GM18858 (cell line): ENCODE data around the gene OTOA.
"Not testable (repeated sequence)": the region's sequence is repeated elsewhere in the genome, so short reads cannot be mapped to it uniquely, and the experiment has no call there.

Experiments used
- ATAC-seq: cut with Tn5 transposase; IDR thresholded peaks from one replicate; pipeline ENCODE4 v1.9.1; 2021; ENCODE audit not compliant: unreplicated experiment

The OTOA gene

DNA sequence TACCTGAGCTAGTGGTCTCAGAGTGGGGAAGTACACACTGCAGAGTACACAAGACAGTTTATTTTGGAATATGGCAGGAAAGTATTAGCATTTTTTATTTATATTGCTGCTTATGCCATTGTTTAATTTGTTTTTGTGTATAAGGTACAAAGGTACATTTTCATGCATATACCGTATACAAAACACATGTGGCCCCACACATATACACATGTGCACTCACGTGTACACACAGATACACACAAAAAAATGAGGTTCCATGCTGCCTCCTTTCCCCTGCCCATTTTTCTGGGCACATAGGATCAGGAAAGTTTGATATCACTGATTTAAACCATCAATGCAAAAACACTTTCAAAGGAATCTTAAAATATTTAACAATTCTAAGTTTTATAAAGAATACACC is 24.3 kb upstream of the OTOA start:
- ATAC-seq, result no peak

DNA sequence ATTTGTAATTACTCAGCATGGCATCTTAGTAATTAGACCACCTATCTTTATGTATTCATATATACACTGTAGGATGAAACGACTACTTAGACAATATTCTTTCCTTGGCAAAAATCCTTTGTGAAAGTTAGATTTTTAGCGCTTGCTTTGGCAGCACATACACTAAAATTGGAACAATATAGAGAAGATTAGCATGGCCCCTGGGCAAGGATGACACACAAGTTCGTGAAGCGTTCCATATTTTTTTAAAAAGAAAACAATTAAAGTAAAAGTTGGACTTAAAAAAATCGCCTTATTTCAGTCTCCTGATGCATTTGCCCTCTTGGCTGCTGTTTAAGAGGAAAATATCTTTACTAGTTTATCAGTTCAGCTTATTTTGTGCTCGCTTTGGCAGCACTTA is 21.9 kb upstream of the OTOA start:
- no peak for ATAC-seq

DNA sequence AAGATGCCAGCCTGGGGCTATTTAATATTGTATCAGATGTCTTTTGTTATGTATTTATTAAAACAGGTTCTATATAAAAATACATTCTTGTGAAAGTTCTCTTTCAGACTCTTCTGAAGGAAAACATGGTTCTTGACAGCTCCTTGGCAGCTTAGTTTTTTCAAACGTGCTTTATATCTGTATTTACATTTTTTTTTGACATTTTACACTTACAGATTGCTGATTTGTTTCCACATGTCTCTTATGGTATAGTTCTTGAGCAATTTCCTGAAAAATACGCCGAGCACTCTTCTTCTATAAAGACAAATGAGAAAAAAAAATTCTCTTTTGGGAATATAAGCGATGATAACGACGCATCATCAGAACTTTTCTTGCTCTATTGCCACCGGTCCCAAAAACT is 20.9 kb upstream of the OTOA start:
- ATAC-seq, result no peak

DNA sequence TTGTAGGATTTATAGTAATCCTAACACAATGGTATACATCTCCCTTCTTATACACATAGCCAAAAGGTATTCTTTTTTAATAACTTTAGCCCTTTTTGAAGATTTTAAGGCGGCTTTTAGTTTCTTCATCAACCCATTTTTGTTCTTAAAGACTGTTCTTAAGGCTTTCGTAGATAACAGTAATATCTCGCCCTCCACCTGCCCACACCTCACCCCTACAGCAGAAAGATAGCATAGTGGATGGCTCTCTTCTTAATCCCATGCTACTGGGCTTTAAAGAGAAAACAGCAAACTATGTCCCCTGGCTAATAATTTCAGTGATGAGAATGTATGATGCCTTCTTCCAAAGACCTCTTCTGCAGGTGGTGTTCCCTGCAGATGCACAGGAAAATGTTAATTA is 20.0 kb upstream of the OTOA start:
- ATAC-seq, result no peak

DNA sequence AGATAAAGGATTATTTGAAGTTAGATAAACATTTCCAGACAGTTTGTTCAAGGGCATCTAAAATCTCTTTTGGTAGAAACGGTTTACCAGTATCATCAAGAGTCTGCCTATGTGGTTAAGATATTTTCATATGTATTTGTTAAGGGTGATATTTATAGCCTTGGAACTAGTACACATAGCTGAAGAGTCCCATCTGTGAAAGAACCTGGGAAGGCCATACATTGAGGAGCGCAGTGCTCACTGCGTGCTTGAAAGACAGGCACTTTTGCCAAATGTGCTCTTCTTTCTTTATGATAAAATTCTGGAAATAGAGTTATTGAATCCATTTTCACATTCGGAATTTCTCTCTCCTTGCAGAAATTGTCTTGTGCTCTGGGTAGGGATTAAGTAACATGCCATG is 19.1 kb upstream of the OTOA start:
- no peak for ATAC-seq

DNA sequence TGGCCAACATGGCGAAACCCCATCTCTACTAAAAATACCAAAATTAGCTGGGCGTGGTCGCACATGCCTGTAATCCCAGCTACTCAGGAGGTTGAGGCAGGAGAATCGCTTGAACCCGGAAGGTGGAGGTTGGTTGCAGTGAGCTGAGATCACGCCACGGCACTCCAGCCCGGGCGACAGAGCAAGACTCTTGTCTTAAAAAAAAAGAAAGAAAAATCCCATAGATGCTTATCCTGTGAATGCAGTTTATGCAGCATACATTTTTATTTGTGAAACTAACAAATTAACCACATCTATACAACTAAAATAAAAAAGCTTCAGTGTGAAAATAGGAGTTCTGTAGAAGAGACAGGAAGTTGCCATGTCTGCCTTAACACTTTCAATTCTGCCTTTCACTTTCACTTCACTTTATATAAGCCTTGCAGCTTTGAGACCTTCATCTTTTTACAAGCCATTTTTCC is 18.5 kb upstream of the OTOA start:
- ATAC-seq, result peak; percentile 32

DNA sequence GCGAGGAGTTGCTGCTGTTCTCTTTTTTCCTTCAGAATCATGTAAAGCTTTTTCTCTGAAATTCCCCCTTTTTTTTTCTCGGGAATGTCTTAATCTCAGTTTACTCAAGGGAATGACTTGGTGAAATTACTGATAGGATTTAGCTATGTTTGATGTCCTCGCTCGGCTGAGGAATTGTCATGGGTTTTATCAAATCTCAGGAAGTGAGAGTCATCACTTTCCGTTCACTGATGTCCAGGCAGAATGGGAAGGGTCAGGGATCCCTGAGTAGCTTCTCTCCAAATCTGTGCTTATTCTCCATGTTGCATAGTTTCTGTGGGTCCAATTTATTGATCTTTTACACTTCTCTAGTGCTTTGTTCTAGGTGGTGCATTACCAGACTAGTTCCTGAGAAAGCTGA is 17.7 kb upstream of the OTOA start:
- no peak for ATAC-seq

DNA sequence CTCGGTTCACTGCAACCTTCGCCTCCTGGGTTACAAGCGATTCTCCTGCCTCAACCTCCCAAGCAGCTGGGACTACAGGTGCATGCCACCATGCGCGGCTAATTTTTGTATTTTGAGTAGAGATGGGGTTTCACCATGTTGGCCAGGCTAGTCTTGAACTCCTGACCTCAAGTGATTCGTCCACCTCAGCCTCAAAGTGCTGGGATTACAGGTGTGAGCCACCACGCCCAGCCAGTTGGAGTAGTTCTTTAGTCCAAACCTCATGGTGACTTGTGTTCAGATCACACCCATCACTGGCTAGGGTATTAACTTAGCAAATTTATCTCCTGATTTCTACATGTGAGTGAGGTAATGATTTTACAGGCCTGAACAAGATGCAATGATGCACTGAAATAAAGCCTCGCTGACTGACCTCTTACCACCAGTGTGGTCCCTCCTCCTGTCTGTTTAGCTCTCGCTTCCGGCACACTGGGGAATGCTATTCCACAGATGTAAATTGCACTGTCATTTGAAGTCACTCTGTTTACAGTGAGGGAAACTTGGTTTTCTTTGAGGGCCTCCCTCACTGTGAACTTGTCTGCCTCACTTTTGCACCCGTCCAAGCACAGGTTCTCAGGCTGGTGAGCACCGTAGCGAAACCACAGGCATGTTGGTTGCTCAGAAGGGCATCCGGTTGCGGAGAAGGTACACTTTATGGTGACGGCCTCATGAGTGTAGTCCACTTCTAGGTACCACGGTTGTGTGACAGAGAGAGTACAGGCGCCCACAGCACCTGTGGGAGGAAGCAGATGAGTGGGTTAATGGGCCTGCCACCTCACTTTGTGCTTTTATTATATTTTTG is 16.8 kb upstream of the OTOA start:
- ATAC-seq, result peak; percentile 78

DNA sequence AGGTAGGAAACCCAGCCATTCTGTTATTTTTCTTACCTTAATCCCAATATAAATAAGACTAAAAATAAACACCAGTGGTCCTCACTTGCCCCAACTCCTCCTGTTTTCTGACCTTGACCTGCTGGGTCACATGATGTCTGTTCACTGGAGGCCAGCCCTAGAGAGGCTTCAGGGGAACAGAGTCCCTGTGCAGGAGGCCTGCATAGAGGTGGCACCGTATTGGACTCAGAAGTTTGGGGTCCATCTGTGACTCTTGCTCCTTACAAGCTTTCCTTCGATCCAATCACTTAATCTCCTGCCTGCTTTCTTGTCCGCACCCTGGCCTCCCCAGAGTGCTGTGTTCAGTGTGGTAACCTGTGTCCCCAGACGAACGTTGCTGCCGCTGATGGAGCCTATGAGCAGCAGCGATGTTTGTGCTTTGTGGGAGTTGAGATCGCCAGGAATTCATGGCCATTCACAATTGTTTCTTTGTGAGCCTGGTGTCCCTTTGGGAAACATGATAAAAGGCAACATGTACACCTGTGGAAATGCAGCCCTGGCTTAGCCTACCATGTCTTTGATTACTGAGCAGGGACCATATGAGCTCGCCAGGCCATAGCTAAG is 16.1 kb upstream of the OTOA start:
- ATAC-seq, result no peak

DNA sequence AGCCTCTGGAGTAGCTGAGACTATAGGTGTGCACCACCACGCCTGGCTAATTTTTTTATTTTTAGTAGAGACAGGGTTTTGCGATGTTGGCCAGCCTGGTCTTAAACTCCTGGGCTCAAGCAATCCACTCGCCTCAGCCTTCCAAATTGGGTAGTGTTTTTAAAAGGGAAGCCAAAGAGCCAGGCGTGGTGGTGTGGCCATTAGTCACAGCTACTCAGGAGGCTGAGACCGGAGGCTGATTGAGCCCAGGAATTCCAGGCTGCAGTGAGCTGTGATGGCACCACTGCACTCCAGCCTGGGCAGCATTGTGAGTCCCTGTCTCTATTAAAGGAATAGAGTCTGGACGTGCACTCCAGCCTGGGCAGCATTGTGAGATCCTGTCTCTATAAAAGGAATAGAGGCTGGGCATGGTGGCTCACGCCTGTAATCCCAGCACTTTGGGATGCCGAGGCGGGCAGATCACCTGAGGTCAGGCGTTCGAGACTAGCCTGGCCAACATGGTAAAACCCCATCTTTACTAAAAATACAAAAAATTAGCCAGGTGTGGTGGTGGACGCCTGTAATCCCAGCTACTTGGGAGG is 13.9 kb upstream of the OTOA start:
- not testable (repeated sequence) for ATAC-seq

DNA sequence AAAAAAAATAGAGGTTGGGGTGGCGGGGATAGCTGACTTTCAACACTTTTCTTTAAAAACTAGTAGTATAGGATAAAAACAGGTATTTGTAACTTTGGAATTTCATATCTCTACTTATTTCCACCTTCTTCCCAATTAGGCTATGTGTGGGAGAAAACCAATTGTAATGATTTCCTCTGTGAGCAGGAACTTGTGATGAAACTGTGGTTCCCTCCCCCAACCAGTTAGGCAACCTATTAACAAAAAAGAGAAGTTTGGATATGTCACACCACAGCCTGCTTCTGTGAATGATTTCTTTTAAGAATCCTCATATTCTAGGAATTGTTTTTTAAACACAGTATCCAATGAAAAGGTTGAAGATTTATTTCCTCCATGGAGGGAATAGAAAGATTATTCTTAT is 13.2 kb upstream of the OTOA start:
- no peak for ATAC-seq

DNA sequence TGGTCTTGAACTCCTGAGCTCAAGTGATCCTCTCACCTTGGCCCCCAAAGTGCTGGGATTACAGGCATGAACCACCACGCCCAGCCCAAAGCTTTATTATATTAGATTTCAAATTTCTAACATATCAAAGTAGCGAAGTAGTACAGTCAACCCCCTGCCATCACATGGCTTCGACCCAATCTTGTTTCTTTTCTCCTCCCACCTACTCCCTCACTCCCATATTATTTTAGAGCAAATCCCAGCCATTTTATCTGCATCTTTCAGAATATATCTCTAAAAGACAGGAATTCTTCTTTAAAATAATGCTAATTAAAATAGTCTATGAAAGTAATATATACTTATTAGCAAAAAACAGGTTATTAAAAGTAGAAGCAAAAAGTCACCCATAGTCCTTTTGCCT is 12.3 kb upstream of the OTOA start:
- ATAC-seq, result no peak

DNA sequence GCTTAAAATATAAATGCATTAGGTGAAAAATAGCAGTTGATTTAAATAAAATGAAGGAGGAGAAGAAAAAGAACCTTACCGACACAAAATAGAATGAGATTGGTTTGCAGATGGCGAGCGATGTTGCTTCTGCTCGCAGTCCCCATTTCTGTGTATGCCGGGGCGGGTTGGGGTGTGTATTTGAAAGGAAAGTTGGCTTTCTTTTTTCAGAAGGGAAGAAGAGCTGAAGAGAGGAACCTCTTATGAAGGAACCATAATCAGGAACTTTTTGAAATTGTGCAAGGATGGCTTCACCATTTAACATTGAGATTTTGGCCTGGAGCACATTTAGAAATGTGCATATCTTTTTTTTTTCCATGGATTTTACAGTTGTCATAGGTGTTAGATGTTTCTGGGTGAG is 11.3 kb upstream of the OTOA start, which contains the start of gene IGSF6:
Gene IGSF6, minus strand, starts transcription at position 156 of the 400 bp plus-strand sequence. Its CDS starts 10 bp downstream, at position 146.
- no peak for ATAC-seq

DNA sequence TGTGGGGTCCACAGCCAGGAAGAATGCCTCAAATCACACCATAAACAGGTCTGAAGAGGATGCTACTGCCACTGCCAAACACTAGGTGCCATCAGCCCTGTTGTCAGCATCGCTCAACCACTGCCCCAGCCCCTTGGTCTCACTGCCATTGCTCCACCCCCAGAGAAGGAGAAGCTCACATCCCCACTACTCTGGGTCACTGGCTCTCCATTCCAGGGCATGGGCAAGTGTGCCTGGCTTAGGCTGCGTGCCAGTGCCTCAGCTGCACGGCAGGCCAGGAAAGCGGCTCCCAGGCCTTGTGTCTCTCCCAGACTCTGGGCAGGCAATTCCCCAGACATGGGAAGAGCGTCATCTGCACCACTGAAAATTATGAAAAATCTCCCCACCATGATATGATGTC is 10.2 kb upstream of the OTOA start:
- no peak for ATAC-seq

DNA sequence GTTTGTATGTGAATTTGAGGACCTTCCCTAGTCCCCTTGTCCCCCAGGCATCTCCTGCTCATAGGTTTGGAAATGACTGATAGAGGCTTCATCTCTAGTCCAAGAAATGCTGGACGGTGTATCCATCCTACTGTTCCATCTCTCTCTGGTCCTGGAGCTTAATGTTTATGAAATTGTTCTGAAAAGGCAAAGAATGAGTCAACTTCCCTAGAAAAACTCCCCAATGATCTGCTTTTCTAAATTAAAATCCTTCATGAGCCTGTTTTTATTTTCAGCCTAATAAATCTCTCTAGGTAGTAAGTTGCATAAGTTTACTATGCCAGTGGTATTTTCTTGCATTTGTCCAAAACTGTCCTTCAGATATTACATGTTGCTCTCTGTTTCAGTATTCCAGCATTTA is 9.3 kb upstream of the OTOA start:
- ATAC-seq, result no peak

DNA sequence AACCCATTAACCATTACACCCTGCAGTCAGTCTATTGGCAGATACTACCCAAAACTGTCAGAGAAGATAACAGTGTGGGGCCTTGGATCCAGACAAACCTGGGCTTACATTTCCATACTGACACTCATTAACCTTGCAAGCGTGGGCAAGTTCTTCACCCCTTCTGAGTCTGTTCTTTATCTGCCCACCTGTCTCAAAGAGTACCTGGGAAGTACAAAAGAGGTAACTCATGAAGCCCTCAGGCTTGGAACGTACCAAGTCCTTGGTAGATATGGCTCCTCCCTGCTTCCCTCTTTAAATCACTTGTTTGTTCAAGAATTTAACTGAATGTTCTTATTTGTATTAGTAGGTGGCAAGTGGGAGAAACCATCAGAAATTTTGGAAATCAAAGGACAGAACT is 8.9 kb upstream of the OTOA start:
- ATAC-seq, result no peak

DNA sequence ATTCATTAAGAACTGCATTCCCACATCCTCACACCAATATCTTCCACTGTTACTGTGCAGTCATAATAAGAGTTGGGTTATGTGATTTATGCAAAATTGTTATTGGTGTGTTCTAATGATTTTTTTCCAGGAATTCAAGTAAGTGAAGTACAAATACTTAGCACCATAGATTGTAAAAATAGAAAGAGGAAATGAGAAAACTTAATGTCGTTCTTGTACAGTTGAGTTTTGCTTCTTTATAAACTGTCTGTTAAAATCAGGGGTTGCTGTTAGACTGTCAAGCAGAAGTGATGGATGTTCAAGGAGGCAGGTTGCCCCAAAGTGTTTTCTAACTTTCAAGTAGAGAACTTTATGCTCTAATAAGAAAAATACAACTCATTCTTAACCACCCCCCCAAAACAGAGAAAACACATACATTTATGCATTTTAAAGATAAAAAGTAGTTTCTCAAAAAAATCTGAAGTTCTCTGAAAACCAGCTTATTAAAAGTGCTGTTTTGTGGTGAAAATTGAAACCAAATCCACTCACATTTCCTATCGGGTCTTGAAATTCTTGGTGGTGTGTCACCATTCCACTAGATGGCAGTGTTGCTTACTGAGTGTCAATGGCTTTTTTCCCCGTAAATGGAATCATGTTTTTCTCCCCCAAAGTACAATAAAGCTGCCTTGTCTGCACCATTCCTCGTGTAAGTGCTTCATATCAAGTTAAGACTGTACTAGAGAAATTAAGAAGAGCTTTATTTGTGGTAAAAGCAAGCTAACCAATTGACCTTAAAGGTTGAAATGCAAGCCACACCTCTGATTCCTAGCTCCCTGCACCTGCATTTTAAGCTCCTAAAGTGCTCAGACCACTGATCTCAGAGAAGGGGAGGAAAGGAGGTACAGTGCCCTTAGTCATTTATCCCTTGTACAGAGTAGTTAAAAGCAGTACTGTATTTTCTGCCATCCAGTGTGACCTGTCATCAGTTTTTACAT is 6.7 kb upstream of the OTOA start:
- no peak for ATAC-seq

DNA sequence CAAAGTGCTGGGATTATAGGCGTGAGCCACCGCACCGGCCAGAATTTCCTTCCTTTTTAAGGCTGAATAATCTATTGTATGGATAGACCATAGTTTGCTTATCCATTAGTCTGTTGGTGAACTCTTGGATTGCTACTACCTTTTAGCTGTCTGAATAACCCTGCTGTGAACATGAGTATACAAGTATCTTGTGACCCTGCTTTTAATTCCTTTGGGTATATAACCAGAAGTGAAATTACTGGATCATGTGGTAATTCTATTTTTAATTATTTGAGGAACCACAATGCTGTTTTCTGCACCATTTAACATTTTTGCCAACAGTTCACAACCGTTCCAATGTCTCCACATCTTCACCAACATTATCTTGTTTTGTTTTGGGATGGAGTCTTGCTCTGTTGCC is 4.6 kb upstream of the OTOA start:
- no peak for ATAC-seq

DNA sequence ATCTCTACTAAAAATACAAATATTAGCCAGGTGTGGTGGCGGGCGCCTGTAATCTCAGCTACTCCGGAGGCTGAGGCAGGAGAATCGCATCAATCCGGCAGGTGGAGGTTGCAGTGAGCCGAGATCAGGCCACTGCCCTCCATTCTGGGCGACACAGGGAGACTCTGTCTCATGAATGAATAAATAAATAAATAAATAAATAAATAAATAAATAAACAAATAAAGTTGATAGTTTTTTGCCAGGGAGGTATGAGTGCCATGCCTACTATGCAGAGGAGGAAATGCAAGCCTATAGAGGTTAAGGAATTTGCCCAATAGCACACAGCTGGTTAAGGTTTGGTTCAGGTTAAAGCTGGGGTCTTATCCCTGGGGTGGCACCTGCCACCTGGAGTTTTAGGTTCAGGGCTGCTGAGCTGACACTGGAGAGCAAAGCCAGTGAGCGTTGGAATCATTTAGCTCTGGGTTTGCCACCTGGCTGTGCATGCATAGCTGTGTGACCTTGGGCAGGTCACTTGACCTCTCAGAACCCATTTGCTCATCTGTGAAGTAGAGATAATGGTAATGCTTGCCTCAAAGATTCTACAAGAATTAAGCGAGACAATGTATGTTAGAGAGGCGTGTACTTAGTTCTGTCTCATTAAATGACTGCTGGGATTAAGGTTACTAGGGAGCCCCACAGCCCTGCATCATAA is 1.2 kb downstream of the OTOA start:
- ATAC-seq, result no peak

DNA sequence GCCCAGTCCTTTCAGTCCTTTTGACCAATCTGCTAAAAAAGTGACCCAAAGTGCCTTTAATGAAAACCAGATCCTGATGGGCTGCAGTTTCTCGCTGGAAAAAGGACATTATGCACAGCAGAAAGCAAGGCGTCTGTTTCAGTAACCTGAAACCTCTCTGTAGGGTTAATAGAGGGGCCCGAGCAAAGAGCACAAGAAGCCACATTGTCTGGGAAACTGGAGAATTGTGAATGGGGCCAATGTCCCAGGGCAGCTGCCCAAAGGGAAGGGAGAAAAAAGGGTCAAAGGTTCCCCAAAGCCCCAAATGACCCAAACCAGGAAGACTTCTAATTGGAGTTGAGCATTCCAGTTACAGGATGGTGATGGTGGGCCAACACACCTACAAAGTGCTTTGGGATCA is 3.0 kb downstream of the OTOA start:
- ATAC-seq, result no peak

DNA sequence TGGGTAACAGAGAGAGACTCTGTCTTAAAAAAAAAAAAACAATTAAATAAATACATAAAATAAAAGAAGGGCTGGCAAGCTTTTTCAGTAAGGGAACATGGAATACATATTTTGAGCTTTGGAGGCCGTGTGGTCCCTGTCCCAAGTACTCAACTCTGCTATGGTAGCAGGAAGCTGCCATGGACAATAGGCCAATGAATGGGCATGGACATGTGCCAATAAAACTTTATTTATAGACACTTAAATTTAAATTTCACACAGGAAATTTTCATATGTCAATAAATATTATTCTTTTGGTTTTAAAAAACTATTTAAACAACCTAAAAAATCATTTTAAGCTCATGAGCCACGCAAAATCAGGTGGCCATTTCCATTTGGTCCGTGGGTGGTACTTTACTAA is 3.8 kb downstream of the OTOA start:
- ATAC-seq, result no peak
